B cell (primary cell): ENCODE results near the gene SPOCD1. TPM values are rescaled to one million over a fixed set of nuclear protein-coding genes. Genes with fewer than 3 reads are reported as not detected.

ENCODE experiments used
- ATAC-seq: fragments of 200-7000 bp; cut with Tn5 transposase; one replicate; pipeline ENCODE4 v1.10.0; 2021; ENCODE audit warnings: low read depth, mild to moderate bottlenecking, moderate number of reproducible peaks, moderate library complexity
- CTCF ChIA-PET: fragments of 350-600 bp; sonication (Branson Sonifier 250); formaldehyde crosslinking; loops from one replicate; lab custom pipeline; 2021; ENCODE audit warnings: antibody characterized with exemption, inconsistent platforms; lab: Charles Lee
- POLR2A ChIA-PET: fragments of 350-600 bp; sonication (Branson Sonifier 250); formaldehyde crosslinking; loops from one replicate; lab custom pipeline; 2021; ENCODE audit warnings: antibody characterized with exemption; lab: Charles Lee
- DNase-seq: peaks from one replicate; pipeline ENCODE4 v3.0.0; 2013
- H2AFZ ChIP-seq: 2 replicates; pipeline ENCODE4 v1.6.1; 2012; ENCODE audit warnings: mild to moderate bottlenecking, low read depth, low read length; ENCODE audit not compliant: insufficient read depth, poor library complexity, severe bottlenecking
- H3K27ac ChIP-seq, 2 donors: 1 replicate in 1 of 2; 2 replicates in 1 of 2; pipeline ENCODE4 v1.5.1; 2012 to 2013; ENCODE audit warnings: low read length in 2 of 2, mild to moderate bottlenecking in 2 of 2, moderate library complexity in 1 of 2
- H3K27me3 ChIP-seq, 4 experiments: fragments of 200-600 bp in 1 of 4; sonication (generic) in 1 of 4; replicated peaks in 1 of 4; 1 replicate in 2 of 4; 2 replicates in 2 of 4; pipeline versions ENCODE4 v1.6.1 to v1.7.0; 2013 to 2016; ENCODE audit warnings: low read length in 3 of 4, mild to moderate bottlenecking in 2 of 4, mixed read lengths in 1 of 4, moderate library complexity in 1 of 4; ENCODE audit not compliant: insufficient read depth in 4 of 4, control insufficient read depth in 3 of 4; ENCODE audit errors: control extremely low read depth in 1 of 4
- H3K36me3 ChIP-seq, 2 experiments: replicated peaks in 1 of 2; 1 replicate in 1 of 2; 2 replicates in 1 of 2; pipeline versions ENCODE4 v1.6.1 to v1.7.1; 2013; ENCODE audit warnings: low read length in 1 of 2; ENCODE audit not compliant: insufficient read depth in 2 of 2, control insufficient read depth in 1 of 2; ENCODE audit errors: control extremely low read depth in 1 of 2, extremely low read depth in 1 of 2
- H3K4me1 ChIP-seq, 2 donors: fragments of 200-600 bp in 1 of 2; sonication (generic) in 1 of 2; 1 replicate in 1 of 2; 2 replicates in 1 of 2; pipeline versions ENCODE4 v1.5.1 to v1.6.1; 2013 to 2017; ENCODE audit warnings: low read length in 2 of 2; ENCODE audit not compliant: control insufficient read depth in 2 of 2, insufficient read depth in 2 of 2
- H3K4me2 ChIP-seq: replicated peaks from 2 replicates; pipeline ENCODE3; 2012; ENCODE audit warnings: mild to moderate bottlenecking, low read depth, low read length; ENCODE audit not compliant: poor library complexity, severe bottlenecking
- H3K4me3 ChIP-seq, 5 experiments: fragments of 200-600 bp in 1 of 5; sonication (generic) in 1 of 5; 1 replicate in 3 of 5; 2 replicates in 2 of 5; pipeline versions ENCODE4 v1.5.1 to v1.7.0; 2011 to 2016; ENCODE audit warnings: low read length in 4 of 5, mild to moderate bottlenecking in 4 of 5, low read depth in 2 of 5, control low read depth in 1 of 5, moderate library complexity in 1 of 5; ENCODE audit not compliant: insufficient read depth in 1 of 5; ENCODE audit errors: control extremely low read depth in 1 of 5, extremely low read depth in 1 of 5
- H3K79me2 ChIP-seq: fragments of 200-600 bp; sonication (generic); one replicate; pipeline ENCODE4 v1.6.0; 2016; ENCODE audit warnings: low read length; ENCODE audit not compliant: control insufficient read depth, insufficient read depth
- H3K9ac ChIP-seq: fragments of 200-600 bp; sonication (generic); 2 replicates; pipeline ENCODE4 v1.6.1; 2017; ENCODE audit warnings: mild to moderate bottlenecking, low read length, moderate library complexity
- H3K9me3 ChIP-seq, 3 donors: one replicate each; pipeline versions ENCODE4 v1.6.1 to v1.7.1; 2013; ENCODE audit warnings: low read length in 2 of 3; ENCODE audit not compliant: control insufficient read depth in 2 of 3, insufficient read depth in 1 of 3; ENCODE audit errors: control extremely low read depth in 1 of 3
- H4K20me1 ChIP-seq: 2 replicates; pipeline ENCODE4 v1.6.0; 2012; ENCODE audit warnings: mild to moderate bottlenecking, low read length; ENCODE audit not compliant: insufficient read depth, control insufficient read depth, poor library complexity, severe bottlenecking
- H3K27ac Mint-ChIP-seq: one replicate; pipeline ENCODE4 v1.8.0; 2021; ENCODE audit warnings: mixed read lengths
- H3K27me3 Mint-ChIP-seq: one replicate; pipeline ENCODE4 v1.8.0; 2021; ENCODE audit warnings: mixed read lengths
- H3K4me1 Mint-ChIP-seq: one replicate; pipeline ENCODE4 v1.8.0; 2021; ENCODE audit warnings: mixed read lengths
- H3K4me3 Mint-ChIP-seq: one replicate; pipeline ENCODE4 v1.8.0; 2021; ENCODE audit warnings: mixed read lengths
- H3K9me3 Mint-ChIP-seq: one replicate; pipeline ENCODE4 v1.8.0; 2022; ENCODE audit warnings: mixed read lengths; ENCODE audit not compliant: insufficient read depth
- EZH2 ChIP-seq: IDR thresholded peaks from 2 replicates; pipeline ENCODE4 v1.6.1; 2012; ENCODE audit warnings: borderline replicate concordance, low read depth, mild to moderate bottlenecking, moderate library complexity, low read length; ENCODE audit not compliant: insufficient read depth, poor library complexity, severe bottlenecking
- WGBS: methylation state at CpG from one replicate; pipeline ENCODE4 v1.1.5; 2013; ENCODE audit warnings: missing lambda C conversion rate; ENCODE audit not compliant: insufficient coverage; 5-methylcytosine and 5-hydroxymethylcytosine counted together
- intact Hi-C: fragments of 100-400 bp; cut with micrococcal nuclease; formaldehyde crosslinking; loops from one replicate; pipeline ENCODE4 v1.10.0; 2022
- polyA plus RNA-seq: library from polyadenylated mRNA; depleted of rRNA; stranded (reverse); fragments of >200 nt; gene quantifications from 2 replicates; pipeline ENCODE4 v1.2.3, GENCODE V29; 2012
- total RNA-seq, 2 donors: library from RNA; stranded (reverse); fragments of 120-200 nt in 1 of 2; gene quantifications; 1 replicate in 1 of 2; 2 replicates in 1 of 2; pipeline versions ENCODE4 v1.2.3 to v1.2.4, GENCODE V29; 2013 to 2022
- TF ChIP-seq, protein P1 (sequence below): fragments of 200-600 bp; IDR thresholded peaks from one replicate; pipeline ENCODE4 v1.8.0; 2022; ENCODE audit warnings: antibody characterized with exemption, mild to moderate bottlenecking

The SPOCD1 gene
- total and polyA plus RNA-seq, 2 donors (not counting 1 experiment from before 2014, with no cell fraction given), result not detected

DNA sequence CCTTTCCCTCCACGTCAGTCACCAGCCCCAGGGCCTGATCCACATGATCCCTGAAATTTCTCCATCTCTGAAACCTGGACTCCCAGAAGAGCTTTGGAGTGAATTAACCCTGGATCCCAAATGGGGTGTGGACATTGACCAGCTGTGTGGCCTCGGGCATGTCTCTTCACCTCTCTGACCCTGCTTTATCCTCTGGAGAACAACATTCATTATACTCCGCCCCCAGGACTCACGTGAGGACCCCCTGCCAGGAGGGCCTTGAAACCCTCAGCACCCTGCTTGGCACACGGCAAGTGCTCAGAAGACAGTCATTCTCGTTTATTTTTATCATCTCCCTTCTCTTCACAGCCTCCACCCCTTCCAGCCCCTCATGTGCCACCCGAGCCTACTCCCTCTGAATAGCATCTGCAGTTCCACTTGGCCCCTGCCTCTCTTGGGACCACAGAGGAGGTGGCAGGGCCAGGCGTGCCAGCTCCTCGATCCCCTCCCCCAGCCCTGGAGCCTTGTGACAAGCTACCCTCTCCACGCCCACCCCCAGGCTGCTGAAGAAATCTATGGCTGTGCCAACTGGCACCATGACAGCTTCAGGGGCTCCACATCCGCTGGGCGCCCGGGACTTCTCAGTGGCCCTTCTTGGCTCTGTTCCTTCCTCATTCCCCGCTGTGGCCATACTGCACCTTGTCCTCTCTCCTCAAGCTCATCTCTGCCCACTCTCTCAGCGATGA is 69.7 kb downstream of the SPOCD1 start:
- no peak overlapping the region for H2AFZ ChIP-seq
- ChIA-PET POLR2A (interaction anchor here (0.6 kb wide), 1 partner anchor 362 kb away, joined by 6 read pairs; the partner anchor contains the start of gene KPNA6), CTCF (interaction anchor here (0.7 to 2.1 kb wide), 5 partner anchors 33 to 85 kb away, joined by 3 to 15 read pairs (median 4); no protein-coding TSS in a partner anchor)
- peaks cover 0 to 9% (median 0%) of the 10 kb centered on the region in 3 donors for H3K9me3 ChIP-seq
- 61% methylated on average over 15 of the region's 15 CpGs for WGBS
- H3K79me2 ChIP-seq, result no peaks in the 10 kb centered on the region
- no peak overlapping the region for H3K4me2 ChIP-seq
- H3K27me3 Mint-ChIP-seq, result peaks cover 10% of the 10 kb centered on the region
- no peaks in the 10 kb centered on the region for H4K20me1 ChIP-seq
- H3K4me3 Mint-ChIP-seq, result no peak overlapping the region
- ATAC-seq, result no peak
- H3K27ac ChIP-seq, result no peak overlapping the region
- no peak overlapping the region for H3K9ac ChIP-seq
- no peak overlapping the region for H3K4me3 ChIP-seq
- no peaks in the 10 kb centered on the region for H3K36me3 ChIP-seq
- no peak for DNase-seq
- H3K27ac Mint-ChIP-seq, result peak overlapping the region; percentile 61
- peaks cover 51% of the 10 kb centered on the region for H3K4me1 Mint-ChIP-seq
- no peaks in the 10 kb centered on the region for H3K9me3 Mint-ChIP-seq
- H3K27me3 ChIP-seq, result peaks cover 0 to 12% (median 2%) of the 10 kb centered on the region in 4 experiments
- intact Hi-C loops, result loop anchor here (2.0 kb wide), 1 partner anchor 15 kb away; no protein-coding TSS in a partner anchor
- H3K4me1 ChIP-seq, result peaks cover 31 to 44% of the 10 kb centered on the region in 2 donors
- TF ChIP-seq, protein P1, sequence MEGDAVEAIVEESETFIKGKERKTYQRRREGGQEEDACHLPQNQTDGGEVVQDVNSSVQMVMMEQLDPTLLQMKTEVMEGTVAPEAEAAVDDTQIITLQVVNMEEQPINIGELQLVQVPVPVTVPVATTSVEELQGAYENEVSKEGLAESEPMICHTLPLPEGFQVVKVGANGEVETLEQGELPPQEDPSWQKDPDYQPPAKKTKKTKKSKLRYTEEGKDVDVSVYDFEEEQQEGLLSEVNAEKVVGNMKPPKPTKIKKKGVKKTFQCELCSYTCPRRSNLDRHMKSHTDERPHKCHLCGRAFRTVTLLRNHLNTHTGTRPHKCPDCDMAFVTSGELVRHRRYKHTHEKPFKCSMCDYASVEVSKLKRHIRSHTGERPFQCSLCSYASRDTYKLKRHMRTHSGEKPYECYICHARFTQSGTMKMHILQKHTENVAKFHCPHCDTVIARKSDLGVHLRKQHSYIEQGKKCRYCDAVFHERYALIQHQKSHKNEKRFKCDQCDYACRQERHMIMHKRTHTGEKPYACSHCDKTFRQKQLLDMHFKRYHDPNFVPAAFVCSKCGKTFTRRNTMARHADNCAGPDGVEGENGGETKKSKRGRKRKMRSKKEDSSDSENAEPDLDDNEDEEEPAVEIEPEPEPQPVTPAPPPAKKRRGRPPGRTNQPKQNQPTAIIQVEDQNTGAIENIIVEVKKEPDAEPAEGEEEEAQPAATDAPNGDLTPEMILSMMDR, result peak; percentile 4
- no peak for TF ChIP-seq EZH2
